SK-N-SH treated with all-trans-retinoic acid at 6 μM for 48 hours (cell line): Measurements from ENCODE around the gene PILRA.
"Not testable (repeated sequence)": the region's sequence is repeated elsewhere in the genome, so short reads cannot be mapped to it uniquely, and the experiment has no call there.

Experiments used
- ATAC-seq: fragments of 200-7000 bp; cut with Tn5 transposase; 3 replicates; pipeline ENCODE4 v1.9.1; 2020; ENCODE audit warnings: mild to moderate bottlenecking, moderate library complexity
- ARNTL ChIP-seq: fragments of 450-650 bp; formaldehyde crosslinking; IDR thresholded peaks from 2 replicates; pipeline ENCODE4 v1.5.0; 2020; ENCODE audit warnings: low read depth, mild to moderate bottlenecking, moderate library complexity, borderline replicate concordance
- BACH2 ChIP-seq: fragments of 250-450 bp; sonication (Bioruptor Pico); IDR thresholded peaks from 2 replicates; pipeline ENCODE4 v1.9.0; 2021; ENCODE audit warnings: mild to moderate bottlenecking, borderline replicate concordance
- ESRRG ChIP-seq: fragments of 250-450 bp; sonication (Bioruptor Pico); IDR thresholded peaks from 2 replicates; pipeline ENCODE4 v1.6.1; 2021; ENCODE audit warnings: mild to moderate bottlenecking
- GLIS3 ChIP-seq: fragments of 250-450 bp; sonication (Bioruptor Pico); IDR thresholded peaks from 2 replicates; pipeline ENCODE4 v1.5.0; 2020; ENCODE audit warnings: mild to moderate bottlenecking, moderate library complexity
- ISL1 ChIP-seq: fragments of 250-450 bp; sonication (Bioruptor Pico); IDR thresholded peaks from 2 replicates; pipeline ENCODE4 v2.1.2; 2022; ENCODE audit warnings: mild to moderate bottlenecking, moderate library complexity
- OSR1 ChIP-seq: fragments of 250-450 bp; sonication (Bioruptor Pico); IDR thresholded peaks from 2 replicates; pipeline ENCODE4 v1.8.0; 2022; ENCODE audit warnings: moderate library complexity, mild to moderate bottlenecking, inconsistent platforms
- PATZ1 ChIP-seq: fragments of 250-450 bp; sonication (Bioruptor Pico); IDR thresholded peaks from 2 replicates; pipeline ENCODE4 v1.8.0; 2020; ENCODE audit warnings: mild to moderate bottlenecking, moderate library complexity, borderline replicate concordance
- POU6F1 ChIP-seq: fragments of 250-450 bp; sonication (Bioruptor Pico); IDR thresholded peaks from 2 replicates; pipeline ENCODE4 v1.8.0; 2021; ENCODE audit warnings: low read depth, mild to moderate bottlenecking, moderate library complexity, borderline replicate concordance
- PPARA ChIP-seq: fragments of 250-450 bp; sonication (Bioruptor Pico); IDR thresholded peaks from 2 replicates; pipeline ENCODE4 v1.5.0; 2020; ENCODE audit warnings: mild to moderate bottlenecking, borderline replicate concordance
- SNAI2 ChIP-seq: fragments of 250-450 bp; sonication (Bioruptor Pico); IDR thresholded peaks from 2 replicates; pipeline ENCODE4 v1.5.0; 2020; ENCODE audit warnings: mild to moderate bottlenecking, moderate library complexity
- ZC3H10 ChIP-seq: fragments of 250-450 bp; sonication (Bioruptor Pico); IDR thresholded peaks from 2 replicates; pipeline ENCODE4 v1.5.1; 2021; ENCODE audit warnings: mild to moderate bottlenecking, moderate library complexity
- ZFP30 ChIP-seq: fragments of 450-650 bp; formaldehyde crosslinking; IDR thresholded peaks from 2 replicates; pipeline ENCODE4 v1.5.0; 2022; ENCODE audit warnings: mild to moderate bottlenecking, moderate library complexity
- ZNF565 ChIP-seq: fragments of 450-650 bp; formaldehyde crosslinking; conservative IDR thresholded peaks from 2 replicates; pipeline ENCODE4 v1.5.0; 2020; ENCODE audit warnings: low read depth, mild to moderate bottlenecking, moderate library complexity
- ZNF70 ChIP-seq: fragments of 450-650 bp; formaldehyde crosslinking; IDR thresholded peaks from 2 replicates; pipeline ENCODE4 v1.5.0; 2020; ENCODE audit warnings: mild to moderate bottlenecking, moderate library complexity
- ZNF8 ChIP-seq: fragments of 450-650 bp; formaldehyde crosslinking; IDR thresholded peaks from 2 replicates; pipeline ENCODE4 v1.5.0; 2020; ENCODE audit warnings: mild to moderate bottlenecking, moderate library complexity
- TF ChIP-seq, protein P1 (sequence below): fragments of 250-450 bp; sonication (Bioruptor Pico); IDR thresholded peaks from 2 replicates; pipeline ENCODE4 v1.5.1; 2020; ENCODE audit warnings: low read depth, mild to moderate bottlenecking, moderate library complexity
- TF ChIP-seq, protein P2 (sequence below): fragments of 250-450 bp; sonication (Bioruptor Pico); IDR thresholded peaks from 2 replicates; pipeline ENCODE4 v1.5.1; 2021; ENCODE audit warnings: mild to moderate bottlenecking, moderate library complexity

Gene PILRA

GRCh38 chr7:100360135-100360854 lies 13.0 kb upstream of the PILRA start:
- TF ChIP-seq OSR1, result no peak
- no peak for TF ChIP-seq ESRRG (CRISPR knock-in tag)
- TF ChIP-seq PPARA (CRISPR knock-in tag), result no peak
- TF ChIP-seq ARNTL (CRISPR knock-in tag), result no peak
- TF ChIP-seq PATZ1 (CRISPR knock-in tag), result no peak
- TF ChIP-seq BACH2 (CRISPR knock-in tag), result no peak
- no peak for TF ChIP-seq ZNF565 (CRISPR knock-in tag)
- TF ChIP-seq SNAI2 (CRISPR knock-in tag), result no peak
- no peak for TF ChIP-seq POU6F1 (CRISPR knock-in tag)
- TF ChIP-seq ZNF8 (CRISPR knock-in tag), result no peak
- TF ChIP-seq ZNF70 (CRISPR knock-in tag), result no peak
- no peak for TF ChIP-seq ZC3H10 (CRISPR knock-in tag)
- no peak for TF ChIP-seq ISL1 (CRISPR knock-in tag)
- no peak for ATAC-seq

DNA sequence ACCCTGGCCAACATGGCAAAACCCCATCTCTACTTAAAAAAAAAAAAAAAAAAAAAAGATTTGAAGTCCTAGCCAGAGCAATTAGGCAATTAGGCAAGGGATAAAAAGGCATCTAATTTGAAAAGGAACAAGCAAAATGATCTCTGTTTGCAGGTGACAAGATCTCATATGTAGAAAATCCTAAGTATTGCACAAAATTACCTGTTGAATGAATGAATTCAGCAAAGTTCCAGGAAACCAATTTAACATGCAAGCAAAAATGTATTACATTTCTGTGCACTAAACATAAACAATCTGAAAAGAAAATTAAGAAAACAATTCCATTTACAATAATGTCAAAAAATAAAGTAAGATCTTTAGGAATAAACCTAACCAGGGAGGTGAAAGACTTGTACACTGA lies 10.2 kb upstream of the PILRA start:
- no peak for ATAC-seq
- TF ChIP-seq POU6F1 (CRISPR knock-in tag), result no peak
- no peak for TF ChIP-seq ISL1 (CRISPR knock-in tag)
- TF ChIP-seq SNAI2 (CRISPR knock-in tag), result no peak
- no peak for TF ChIP-seq ZC3H10 (CRISPR knock-in tag)
- TF ChIP-seq BACH2 (CRISPR knock-in tag), result no peak

DNA sequence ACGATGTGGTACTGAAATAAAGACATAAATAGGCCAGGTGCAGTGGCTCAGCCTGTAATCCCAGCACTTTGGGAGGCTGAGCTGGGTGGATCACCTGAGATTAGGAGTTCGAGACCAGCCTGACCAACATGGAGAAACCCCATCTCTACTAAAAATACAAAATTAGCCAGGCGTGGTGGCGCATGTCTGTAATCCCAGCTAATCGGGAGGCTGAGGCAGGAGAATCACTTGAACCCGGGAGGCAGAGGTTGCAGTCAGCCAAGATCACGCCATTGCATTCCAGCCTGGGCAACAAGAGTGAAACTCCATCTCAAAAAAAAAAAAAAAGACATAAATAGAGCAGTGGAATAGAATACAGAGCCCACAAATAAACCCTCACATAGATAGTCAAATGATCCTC lies 9.5 kb upstream of the PILRA start:
- ATAC-seq, result not testable (repeated sequence)

GRCh38 chr7:100364480-100364879 lies 8.8 kb upstream of the PILRA start:
- no peak for ATAC-seq

GRCh38 chr7:100365998-100366367 lies 7.3 kb upstream of the PILRA start:
- not testable (repeated sequence) for ATAC-seq

More at GRCh38 chr7:100364480-100364879, 8.8 kb upstream of the PILRA start:
- TF ChIP-seq ESRRG (CRISPR knock-in tag) (no peak), PATZ1 (CRISPR knock-in tag) (no peak), POU6F1 (CRISPR knock-in tag) (no peak), ZFP30 (CRISPR knock-in tag) (no peak), GLIS3 (CRISPR knock-in tag) (no peak), PPARA (CRISPR knock-in tag) (no peak)
- TF ChIP-seq, protein P1, sequence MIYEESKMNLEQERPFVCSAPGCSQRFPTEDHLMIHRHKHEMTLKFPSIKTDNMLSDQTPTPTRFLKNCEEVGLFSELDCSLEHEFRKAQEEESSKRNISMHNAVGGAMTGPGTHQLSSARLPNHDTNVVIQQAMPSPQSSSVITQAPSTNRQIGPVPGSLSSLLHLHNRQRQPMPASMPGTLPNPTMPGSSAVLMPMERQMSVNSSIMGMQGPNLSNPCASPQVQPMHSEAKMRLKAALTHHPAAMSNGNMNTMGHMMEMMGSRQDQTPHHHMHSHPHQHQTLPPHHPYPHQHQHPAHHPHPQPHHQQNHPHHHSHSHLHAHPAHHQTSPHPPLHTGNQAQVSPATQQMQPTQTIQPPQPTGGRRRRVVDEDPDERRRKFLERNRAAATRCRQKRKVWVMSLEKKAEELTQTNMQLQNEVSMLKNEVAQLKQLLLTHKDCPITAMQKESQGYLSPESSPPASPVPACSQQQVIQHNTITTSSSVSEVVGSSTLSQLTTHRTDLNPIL (CRISPR knock-in tag), result no peak
- TF ChIP-seq, protein P2, sequence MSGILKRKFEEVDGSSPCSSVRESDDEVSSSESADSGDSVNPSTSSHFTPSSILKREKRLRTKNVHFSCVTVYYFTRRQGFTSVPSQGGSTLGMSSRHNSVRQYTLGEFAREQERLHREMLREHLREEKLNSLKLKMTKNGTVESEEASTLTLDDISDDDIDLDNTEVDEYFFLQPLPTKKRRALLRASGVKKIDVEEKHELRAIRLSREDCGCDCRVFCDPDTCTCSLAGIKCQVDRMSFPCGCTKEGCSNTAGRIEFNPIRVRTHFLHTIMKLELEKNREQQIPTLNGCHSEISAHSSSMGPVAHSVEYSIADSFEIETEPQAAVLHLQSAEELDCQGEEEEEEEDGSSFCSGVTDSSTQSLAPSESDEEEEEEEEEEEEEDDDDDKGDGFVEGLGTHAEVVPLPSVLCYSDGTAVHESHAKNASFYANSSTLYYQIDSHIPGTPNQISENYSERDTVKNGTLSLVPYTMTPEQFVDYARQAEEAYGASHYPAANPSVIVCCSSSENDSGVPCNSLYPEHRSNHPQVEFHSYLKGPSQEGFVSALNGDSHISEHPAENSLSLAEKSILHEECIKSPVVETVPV (CRISPR knock-in tag), result no peak
